Hepatocyte (in vitro differentiated cells): ENCODE measurements around the gene FMNL3.

Source experiments
- EZH2 ChIP-seq: fragments of 200-600 bp; sonication (generic); IDR thresholded peaks from 2 replicates; pipeline ENCODE4 v1.6.1; 2016; ENCODE audit warnings: antibody characterized with exemption, mild to moderate bottlenecking, borderline replicate concordance
- EZH2phosphoT487 ChIP-seq: fragments of 200-600 bp; sonication (generic); IDR thresholded peaks from one replicate; pipeline ENCODE4 v1.6.1; 2018; ENCODE audit warnings: antibody characterized with exemption, mild to moderate bottlenecking, low read depth, moderate library complexity; ENCODE audit not compliant: unreplicated experiment, severe bottlenecking
- TF ChIP-seq, protein P1 (sequence below): fragments of 200-600 bp; sonication (generic); IDR thresholded peaks from 2 replicates; pipeline ENCODE4 v1.5.1; 2016; ENCODE audit warnings: antibody characterized with exemption, mild to moderate bottlenecking; ENCODE audit not compliant: poor library complexity

DNA sequence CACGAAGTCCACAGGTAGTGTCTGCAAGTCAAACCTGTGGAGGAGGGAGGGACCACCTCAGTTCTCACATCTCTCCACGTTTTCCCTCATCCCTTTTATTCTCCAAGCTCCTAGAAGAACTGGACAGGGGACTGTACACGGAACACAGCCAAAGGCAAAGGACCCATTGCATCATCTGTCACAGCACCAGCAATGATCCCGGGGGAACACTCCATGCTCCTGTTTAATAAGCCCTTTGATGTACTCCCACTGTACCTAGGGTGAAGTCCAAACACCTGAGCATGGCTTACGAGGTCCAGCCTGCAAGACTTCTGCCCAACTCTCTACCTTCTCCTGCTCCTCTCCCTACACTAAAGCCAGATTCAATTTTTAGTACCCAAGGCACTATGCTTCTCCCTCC is 57.3 kb downstream of the FMNL3 start:
- no peak for TF ChIP-seq EZH2
- TF ChIP-seq, protein P1, sequence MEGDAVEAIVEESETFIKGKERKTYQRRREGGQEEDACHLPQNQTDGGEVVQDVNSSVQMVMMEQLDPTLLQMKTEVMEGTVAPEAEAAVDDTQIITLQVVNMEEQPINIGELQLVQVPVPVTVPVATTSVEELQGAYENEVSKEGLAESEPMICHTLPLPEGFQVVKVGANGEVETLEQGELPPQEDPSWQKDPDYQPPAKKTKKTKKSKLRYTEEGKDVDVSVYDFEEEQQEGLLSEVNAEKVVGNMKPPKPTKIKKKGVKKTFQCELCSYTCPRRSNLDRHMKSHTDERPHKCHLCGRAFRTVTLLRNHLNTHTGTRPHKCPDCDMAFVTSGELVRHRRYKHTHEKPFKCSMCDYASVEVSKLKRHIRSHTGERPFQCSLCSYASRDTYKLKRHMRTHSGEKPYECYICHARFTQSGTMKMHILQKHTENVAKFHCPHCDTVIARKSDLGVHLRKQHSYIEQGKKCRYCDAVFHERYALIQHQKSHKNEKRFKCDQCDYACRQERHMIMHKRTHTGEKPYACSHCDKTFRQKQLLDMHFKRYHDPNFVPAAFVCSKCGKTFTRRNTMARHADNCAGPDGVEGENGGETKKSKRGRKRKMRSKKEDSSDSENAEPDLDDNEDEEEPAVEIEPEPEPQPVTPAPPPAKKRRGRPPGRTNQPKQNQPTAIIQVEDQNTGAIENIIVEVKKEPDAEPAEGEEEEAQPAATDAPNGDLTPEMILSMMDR: no peak
- no peak for TF ChIP-seq EZH2phosphoT487
